DMS53 (cell line): Measurements from ENCODE around the gene AUNIP.

Experiments
- DNase-seq: peaks from one replicate; lab custom pipeline; 2025; lab: John Stamatoyannopoulos, UW

The AUNIP gene

GRCh38 chr1:25889470-25889869 lies 30.2 kb upstream of the AUNIP start:
- DNase-seq: peak; percentile 64

GRCh38 chr1:25888426-25888987 lies 29.2 kb upstream of the AUNIP start:
- no peak for DNase-seq

GRCh38 chr1:25885602-25886001 lies 26.3 kb upstream of the AUNIP start:
- no peak for DNase-seq

- no peak for DNase-seq
Observed at GRCh38 chr1:25881266-25881665, 22.0 kb upstream of the AUNIP start.

GRCh38 chr1:25880518-25880917 lies 21.3 kb upstream of the AUNIP start:
- DNase-seq: no peak

- DNase-seq: no peak
Observed at GRCh38 chr1:25879675-25880074, 20.4 kb upstream of the AUNIP start.

GRCh38 chr1:25878690-25879089 lies 19.4 kb upstream of the AUNIP start:
- no peak for DNase-seq

GRCh38 chr1:25877155-25877554 lies 17.9 kb upstream of the AUNIP start:
- no peak for DNase-seq

- DNase-seq: no peak
Observed at GRCh38 chr1:25876693-25877077, 17.4 kb upstream of the AUNIP start.

- no peak for DNase-seq
Observed at GRCh38 chr1:25875856-25876692, 16.8 kb upstream of the AUNIP start.

GRCh38 chr1:25875154-25875855 lies 16.0 kb upstream of the AUNIP start, which contains the start of gene PAQR7:
TSS of gene PAQR7 (minus strand) at chr1:25875708. CDS start at chr1:25863839, 11,869 bp downstream.
- peak; percentile 90 for DNase-seq

GRCh38 chr1:25874635-25875153 lies 15.4 kb upstream of the AUNIP start:
- peak; percentile 58 for DNase-seq

GRCh38 chr1:25874209-25874608 lies 15.0 kb upstream of the AUNIP start:
- no peak for DNase-seq

GRCh38 chr1:25873120-25873519 lies 13.9 kb upstream of the AUNIP start:
- no peak for DNase-seq

- DNase-seq: no peak
Observed at GRCh38 chr1:25872713-25873112, 13.5 kb upstream of the AUNIP start.

GRCh38 chr1:25871704-25872494 lies 12.6 kb upstream of the AUNIP start:
- no peak for DNase-seq

- DNase-seq: no peak
Observed at GRCh38 chr1:25871086-25871703, 11.9 kb upstream of the AUNIP start.

GRCh38 chr1:25870614-25871013 lies 11.4 kb upstream of the AUNIP start:
- no peak for DNase-seq

GRCh38 chr1:25869909-25870606 lies 10.8 kb upstream of the AUNIP start:
- DNase-seq: no peak

- peak; percentile 44 for DNase-seq
Observed at GRCh38 chr1:25867210-25867991, 8.1 kb upstream of the AUNIP start.
